Mesenchymal stem cell (in vitro differentiated cells and primary cell): ENCODE measurements around the gene GLP2R.

Source experiments
- DNase-seq: peaks from one replicate; pipeline ENCODE4 v3.0.0-alpha.2; 2013
- H2AFZ ChIP-seq: one replicate; pipeline ENCODE4 v1.6.1; 2013; ENCODE audit warnings: low read depth, mild to moderate bottlenecking, control low read depth, inconsistent platforms, low read length, moderate library complexity
- H2AK5ac ChIP-seq: 2 replicates; pipeline ENCODE4 v1.6.1; 2013; ENCODE audit warnings: low read length, moderate library complexity, mild to moderate bottlenecking, inconsistent platforms; ENCODE audit not compliant: severe bottlenecking
- H2BK120ac ChIP-seq: one replicate; pipeline ENCODE4 v1.6.1; 2013; ENCODE audit warnings: low read depth, mild to moderate bottlenecking, inconsistent platforms, low read length, moderate library complexity
- H2BK12ac ChIP-seq, 2 experiments: one replicate each; pipeline ENCODE4 v1.6.1; 2013; ENCODE audit warnings: inconsistent platforms in 2 of 2, low read length in 2 of 2, mild to moderate bottlenecking in 2 of 2, moderate library complexity in 2 of 2, control low read depth in 1 of 2
- H2BK15ac ChIP-seq: one replicate; pipeline ENCODE4 v1.6.1; 2013; ENCODE audit warnings: mild to moderate bottlenecking, low read depth, inconsistent platforms; ENCODE audit not compliant: poor library complexity, severe bottlenecking
- H2BK5ac ChIP-seq: 2 replicates; pipeline ENCODE4 v1.6.1; 2013; ENCODE audit warnings: low read depth, mild to moderate bottlenecking, low read length, control low read depth, inconsistent platforms; ENCODE audit not compliant: poor library complexity, severe bottlenecking
- H3K14ac ChIP-seq, 2 experiments: one replicate each; pipeline ENCODE4 v1.6.1; 2013; ENCODE audit warnings: inconsistent platforms in 2 of 2, low read length in 2 of 2, control low read depth in 1 of 2, mild to moderate bottlenecking in 1 of 2, moderate library complexity in 1 of 2
- H3K18ac ChIP-seq, 2 experiments: one replicate each; pipeline ENCODE4 v1.6.1; 2013; ENCODE audit warnings: inconsistent platforms in 2 of 2, low read length in 2 of 2, control low read depth in 1 of 2, low read depth in 1 of 2, mild to moderate bottlenecking in 1 of 2
- H3K23ac ChIP-seq, 2 experiments: one replicate each; pipeline ENCODE4 v1.6.1; 2013; ENCODE audit warnings: inconsistent platforms in 2 of 2, low read length in 2 of 2, mild to moderate bottlenecking in 2 of 2, moderate library complexity in 2 of 2, control low read depth in 1 of 2
- H3K27ac ChIP-seq: 2 replicates; pipeline ENCODE4 v1.5.1; 2013; ENCODE audit warnings: mild to moderate bottlenecking, moderate library complexity, low read length, control low read depth, inconsistent platforms; ENCODE audit not compliant: poor library complexity, severe bottlenecking
- H3K27me3 ChIP-seq, 2 experiments: 2 replicates each; pipeline versions ENCODE4 v1.6.1 to v1.7.0; 2013; ENCODE audit warnings: low read length in 2 of 2, mild to moderate bottlenecking in 2 of 2, moderate library complexity in 2 of 2, control low read depth in 1 of 2, inconsistent platforms in 1 of 2; ENCODE audit not compliant: control insufficient read depth in 1 of 2, insufficient read depth in 1 of 2
- H3K36me3 ChIP-seq, 2 experiments: 2 replicates each; pipeline versions ENCODE4 v1.6.1 to v1.7.0; 2013; ENCODE audit warnings: low read length in 2 of 2, control low read depth in 1 of 2, inconsistent platforms in 1 of 2, low read depth in 1 of 2, mild to moderate bottlenecking in 1 of 2; ENCODE audit not compliant: insufficient read depth in 2 of 2, control insufficient read depth in 1 of 2
- H3K4ac ChIP-seq, 2 experiments: one replicate each; pipeline ENCODE4 v1.6.1; 2013; ENCODE audit warnings: inconsistent platforms in 2 of 2, low read length in 2 of 2, mild to moderate bottlenecking in 2 of 2, moderate library complexity in 2 of 2, control low read depth in 1 of 2, low read depth in 1 of 2
- H3K4me1 ChIP-seq: 2 replicates; pipeline ENCODE4 v1.6.1; 2013; ENCODE audit warnings: low read depth, low read length, control low read depth; ENCODE audit not compliant: control insufficient read depth, insufficient read depth
- H3K4me2 ChIP-seq: 2 replicates; pipeline ENCODE4 v1.6.1; 2013; ENCODE audit warnings: low read length, mild to moderate bottlenecking, inconsistent platforms; ENCODE audit not compliant: poor library complexity, severe bottlenecking
- H3K4me3 ChIP-seq, 2 experiments: 2 replicates each; pipeline versions ENCODE4 v1.5.1 to v1.7.0; 2013; ENCODE audit warnings: low read length in 2 of 2, mild to moderate bottlenecking in 2 of 2, control low read depth in 1 of 2, low read depth in 1 of 2; ENCODE audit not compliant: insufficient read depth in 1 of 2
- H3K79me1 ChIP-seq: replicated peaks from 2 replicates; pipeline ENCODE4 v1.6.1; 2013; ENCODE audit warnings: mild to moderate bottlenecking, control low read depth, low read length, inconsistent platforms; ENCODE audit not compliant: poor library complexity, severe bottlenecking
- H3K9ac ChIP-seq: 2 replicates; pipeline ENCODE4 v1.7.0; 2013; ENCODE audit warnings: mild to moderate bottlenecking, low read length, moderate library complexity
- H3K9me3 ChIP-seq: 2 replicates; pipeline ENCODE4 v1.7.0; 2013; ENCODE audit warnings: mild to moderate bottlenecking, low read length; ENCODE audit not compliant: control insufficient read depth
- H4K8ac ChIP-seq: one replicate; pipeline ENCODE4 v1.6.1; 2013; ENCODE audit warnings: inconsistent platforms, mild to moderate bottlenecking, low read length, moderate library complexity
- H4K91ac ChIP-seq: one replicate; pipeline ENCODE4 v1.6.1; 2013; ENCODE audit warnings: mild to moderate bottlenecking, low read length, inconsistent platforms
- WGBS: methylation state at CpG from one replicate; pipeline ENCODE4 v1.1.7; 2013; ENCODE audit warnings: mixed read lengths; 5-methylcytosine and 5-hydroxymethylcytosine counted together

GLP2R gene

DNA sequence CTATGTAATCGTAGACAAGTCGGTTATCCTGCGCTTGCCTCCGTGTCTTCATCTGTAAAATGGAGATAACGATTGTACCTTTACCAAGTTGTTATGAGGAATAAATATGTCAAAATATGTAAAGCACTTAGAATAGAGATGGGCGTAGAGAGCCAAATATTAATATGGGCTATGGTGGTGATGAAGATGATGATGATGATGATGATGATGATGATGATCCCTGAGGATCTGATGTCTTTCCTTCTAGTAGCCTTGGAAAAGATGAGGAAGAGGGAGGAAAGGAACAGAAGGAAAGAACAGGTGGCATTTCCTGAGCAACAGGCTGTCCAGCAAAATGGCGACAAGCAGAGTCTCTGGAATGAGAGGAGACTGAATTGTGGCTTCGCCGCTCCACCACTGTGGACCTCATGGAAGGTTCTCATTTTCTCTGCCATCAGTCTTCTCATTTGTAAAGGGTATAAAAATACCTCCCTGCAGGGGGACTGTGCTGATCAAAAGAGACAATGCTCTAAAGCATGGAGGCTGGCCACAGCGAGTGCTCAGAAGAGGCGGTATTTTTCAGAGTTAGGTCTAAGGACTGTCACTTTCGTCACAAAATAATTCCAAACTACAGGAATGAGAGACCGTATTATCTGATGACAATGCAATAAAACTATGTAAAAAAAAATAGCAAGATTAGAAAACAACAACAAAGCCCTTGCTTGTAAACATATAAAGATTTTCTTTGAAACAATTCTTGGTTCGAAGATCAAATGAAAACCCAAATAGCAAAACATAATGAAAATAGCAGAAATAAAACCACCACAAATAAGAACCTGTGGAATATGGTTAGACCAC is 96.5 kb downstream of the GLP2R start:
- Histone ChIP-seq H2BK12ac (no peak overlapping the region), H3K23ac (no peak overlapping the region), H3K4me2 (no peak overlapping the region), H3K27ac (no peak overlapping the region), H4K91ac (no peak overlapping the region), H2BK15ac (no peak overlapping the region), H3K4me3 (no peak overlapping the region), H3K9me3 (no peaks in the 10 kb centered on the region), H3K9ac (no peak overlapping the region), H2BK5ac (no peak overlapping the region), H2AK5ac (no peak overlapping the region), H3K79me1 (no peaks in the 10 kb centered on the region), H3K18ac (no peak overlapping the region), H3K4me1 (no peaks in the 10 kb centered on the region), H3K14ac (no peak overlapping the region), H2AFZ (no peak overlapping the region), H3K36me3 (peaks cover 24 to 75% of the 10 kb centered on the region in 2 experiments), H3K4ac (no peak overlapping the region), H3K27me3 (no peaks in the 10 kb centered on the region), H4K8ac (no peak overlapping the region), H2BK120ac (no peak overlapping the region)
- DNase-seq, result no peak
- 99% methylated on average over 9 of the region's 14 CpGs for WGBS

DNA sequence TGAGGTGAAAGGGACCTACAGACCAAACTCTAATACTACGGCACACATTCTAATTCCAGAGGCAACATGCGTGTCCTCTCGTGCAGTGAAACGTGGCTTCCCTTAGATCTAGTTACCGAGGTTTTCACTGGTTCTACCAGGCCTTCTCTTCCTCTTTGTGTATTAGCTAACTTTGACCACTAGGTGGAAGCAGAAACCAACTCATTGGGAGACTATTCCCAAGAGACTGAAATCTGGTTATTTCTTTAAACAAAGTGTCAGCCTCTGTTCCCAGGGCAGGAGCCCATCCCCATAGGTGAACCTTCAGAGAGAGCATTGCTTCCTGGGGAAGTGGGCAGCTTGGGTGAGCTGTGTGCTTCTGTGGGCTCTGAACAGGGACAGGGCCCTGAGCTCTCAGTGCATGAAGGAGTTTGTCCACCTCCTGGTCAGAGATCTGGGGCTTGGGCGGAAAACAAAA is 99.0 kb downstream of the GLP2R start:
- H2BK5ac ChIP-seq, result no peak overlapping the region
- H3K14ac ChIP-seq, result no peak overlapping the region
- no peak overlapping the region for H3K4me2 ChIP-seq
- 27% methylated on average over 6 of the region's 6 CpGs for WGBS
- H3K9me3 ChIP-seq, result no peaks in the 10 kb centered on the region
- no peak overlapping the region for H4K8ac ChIP-seq
- no peak overlapping the region for H4K91ac ChIP-seq
- no peak overlapping the region for H3K23ac ChIP-seq
- peaks cover 3% of the 10 kb centered on the region for H3K4me1 ChIP-seq
- H2AK5ac ChIP-seq, result no peak overlapping the region
- no peak overlapping the region for H2BK15ac ChIP-seq
- no peak overlapping the region for H2AFZ ChIP-seq
- no peak overlapping the region for H2BK12ac ChIP-seq
- H3K27ac ChIP-seq, result no peak overlapping the region
- H3K4me3 ChIP-seq, result no peak overlapping the region
- no peak overlapping the region for H3K18ac ChIP-seq
- peak; percentile 84 for DNase-seq
- peak overlapping the region; percentile 58 for H3K9ac ChIP-seq
- H3K4ac ChIP-seq, result no peak overlapping the region
- peaks cover 7 to 50% of the 10 kb centered on the region in 2 experiments for H3K36me3 ChIP-seq
- no peaks in the 10 kb centered on the region for H3K27me3 ChIP-seq
- H3K79me1 ChIP-seq, result no peaks in the 10 kb centered on the region
- H2BK120ac ChIP-seq, result no peak overlapping the region

DNA sequence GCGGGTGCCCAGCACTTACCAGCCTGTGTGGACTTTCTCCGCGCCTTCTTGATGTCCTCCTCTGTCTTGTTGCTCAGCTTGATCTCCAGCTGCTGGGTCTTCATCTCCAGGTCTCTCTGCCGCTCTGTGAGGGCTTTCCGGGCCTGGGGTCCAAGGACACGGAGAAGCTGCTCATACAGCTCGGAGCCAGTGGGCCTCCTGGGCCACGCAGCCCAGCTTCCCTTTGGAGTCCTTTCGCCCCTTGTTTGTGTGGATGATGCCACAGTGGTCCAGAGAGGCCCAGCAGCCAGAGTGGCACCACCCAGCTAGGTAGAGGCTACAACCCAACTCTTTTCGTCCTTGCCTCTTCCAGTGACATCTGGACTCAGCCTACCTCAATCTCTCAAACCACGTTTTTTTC is 99.7 kb downstream of the GLP2R start:
- Histone ChIP-seq H2BK5ac (no peak overlapping the region), H2AK5ac (no peak overlapping the region), H3K4me3 (no peak overlapping the region), H3K9ac (no peak overlapping the region), H2BK12ac (peak overlapping the region in 1 of 2 experiments; percentile 38), H3K36me3 (peaks cover 7 to 49% of the 10 kb centered on the region in 2 experiments), H3K23ac (no peak overlapping the region), H2BK15ac (no peak overlapping the region), H3K27me3 (no peaks in the 10 kb centered on the region), H2AFZ (no peak overlapping the region), H3K4me1 (peaks cover 3% of the 10 kb centered on the region), H3K4me2 (no peak overlapping the region), H4K91ac (no peak overlapping the region), H3K14ac (no peak overlapping the region), H3K27ac (no peak overlapping the region), H3K4ac (no peak overlapping the region), H3K18ac (no peak overlapping the region), H2BK120ac (no peak overlapping the region), H3K79me1 (no peaks in the 10 kb centered on the region), H4K8ac (peak overlapping the region; percentile 7), H3K9me3 (no peaks in the 10 kb centered on the region)
- 97% methylated on average over 11 of the region's 11 CpGs for WGBS
- no peak for DNase-seq

DNA sequence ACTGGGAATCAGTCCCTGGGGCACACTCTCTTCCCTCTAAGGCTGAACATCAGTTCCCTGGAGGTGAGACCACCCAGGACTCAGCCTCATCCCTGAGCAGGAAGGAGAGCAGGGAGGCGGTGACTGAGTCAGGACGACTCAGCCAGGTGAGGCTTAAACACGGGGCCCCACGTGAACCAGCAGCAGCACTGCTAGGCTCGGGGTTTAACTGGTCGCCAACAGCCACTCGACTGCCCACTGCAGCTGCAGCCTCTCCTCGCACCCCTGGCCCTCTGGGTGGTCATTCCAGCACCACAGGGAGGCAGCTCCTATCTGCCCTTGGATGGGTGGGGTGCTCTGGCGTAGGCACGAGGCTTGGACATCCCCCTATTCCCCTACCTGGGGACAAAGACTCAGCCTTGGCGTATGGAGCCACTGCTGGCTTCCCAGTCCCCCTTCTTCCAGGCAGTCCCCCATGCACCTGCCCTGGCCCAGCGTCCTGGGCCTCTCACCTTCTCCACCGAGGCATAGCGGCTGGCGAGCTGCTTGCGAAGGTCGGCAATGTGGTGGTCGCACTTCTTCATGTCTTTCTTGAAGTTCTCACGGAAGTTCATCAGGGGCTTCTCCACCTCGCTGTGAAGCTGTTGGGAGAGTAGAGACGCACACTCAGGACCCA is 100.6 kb downstream of the GLP2R start:
- Histone ChIP-seq H2BK15ac (no peak overlapping the region), H3K9ac (no peak overlapping the region), H4K91ac (no peak overlapping the region), H3K18ac (no peak overlapping the region), H3K4me3 (no peak overlapping the region), H3K27me3 (no peaks in the 10 kb centered on the region), H3K4me2 (no peak overlapping the region), H3K4ac (no peak overlapping the region), H2BK120ac (no peak overlapping the region), H2BK12ac (no peak overlapping the region), H3K9me3 (no peaks in the 10 kb centered on the region), H2AFZ (no peak overlapping the region), H4K8ac (no peak overlapping the region), H3K27ac (no peak overlapping the region), H3K4me1 (peaks cover 8% of the 10 kb centered on the region), H3K36me3 (peaks cover 7 to 51% of the 10 kb centered on the region in 2 experiments), H3K14ac (no peak overlapping the region), H3K79me1 (no peaks in the 10 kb centered on the region), H2AK5ac (no peak overlapping the region), H2BK5ac (no peak overlapping the region), H3K23ac (no peak overlapping the region)
- WGBS, result 90% methylated on average over 21 of the region's 21 CpGs
- DNase-seq, result no peak
